Keratinocyte (primary cell): ENCODE data around the gene CGRRF1. TPM values are rescaled to one million over a fixed set of nuclear protein-coding genes. Genes with fewer than 3 reads are reported as not detected.

Source experiments
- DNase-seq: peaks from one replicate; pipeline ENCODE4 v3.0.0-alpha.2; 2011; ENCODE audit warnings: low read depth, missing footprints, low spot score
- FAIRE-seq: peaks from 2 replicates; lab custom pipeline; 2011; peaks lifted over from hg19 to GRCh38; lab: Jason Lieb, UNC
- H2AFZ ChIP-seq: 2 replicates; pipeline ENCODE4 v1.6.0; 2012; ENCODE audit warnings: low read length, control low read depth, inconsistent platforms; ENCODE audit not compliant: control insufficient read depth
- H3K27ac ChIP-seq: 2 replicates; pipeline ENCODE4 v1.5.1; 2011; ENCODE audit warnings: low read length; ENCODE audit not compliant: control insufficient read depth, insufficient read depth
- H3K27me3 ChIP-seq: 3 replicates; pipeline ENCODE4 v1.6.0; 2011; ENCODE audit warnings: low read length; ENCODE audit not compliant: control insufficient read depth, insufficient read depth; ENCODE audit errors: extremely low read depth
- H3K36me3 ChIP-seq, 2 experiments: 2 replicates in 1 of 2; 3 replicates in 1 of 2; pipeline ENCODE4 v1.5.1; 2011; ENCODE audit warnings: low read length in 2 of 2, mild to moderate bottlenecking in 1 of 2; ENCODE audit not compliant: control insufficient read depth in 2 of 2, insufficient read depth in 2 of 2; ENCODE audit errors: extremely low read depth in 1 of 2
- H3K4me1 ChIP-seq: 3 replicates; pipeline ENCODE4 v1.5.1; 2011; ENCODE audit warnings: low read length; ENCODE audit not compliant: control insufficient read depth, insufficient read depth; ENCODE audit errors: extremely low read depth
- H3K4me2 ChIP-seq: 3 replicates; pipeline ENCODE4 v1.6.0; 2011; ENCODE audit warnings: low read depth, low read length; ENCODE audit not compliant: control insufficient read depth, insufficient read depth; ENCODE audit errors: extremely low read depth
- H3K4me3 ChIP-seq, 3 experiments: fragments of 200-600 bp in 1 of 3; sonication (generic) in 1 of 3; 2 replicates in 2 of 3; 3 replicates in 1 of 3; pipeline ENCODE4 v1.5.1; 2011 to 2016; ENCODE audit warnings: low read length in 3 of 3, mild to moderate bottlenecking in 3 of 3, control low read depth in 2 of 3, inconsistent platforms in 1 of 3, low read depth in 1 of 3, mixed read lengths in 1 of 3, mixed run types in 1 of 3, moderate library complexity in 1 of 3; ENCODE audit not compliant: control insufficient read depth in 2 of 3, insufficient read depth in 2 of 3; ENCODE audit errors: extremely low read depth in 1 of 3
- H3K79me2 ChIP-seq: 2 replicates; pipeline ENCODE4 v1.6.0; 2012; ENCODE audit warnings: low read length; ENCODE audit not compliant: control insufficient read depth, insufficient read depth
- H3K9ac ChIP-seq: 3 replicates; pipeline ENCODE4 v1.6.0; 2011; ENCODE audit warnings: low read length; ENCODE audit not compliant: control insufficient read depth, insufficient read depth; ENCODE audit errors: extremely low read depth
- H3K9me1 ChIP-seq: 3 replicates; pipeline ENCODE4 v1.6.0; 2011; ENCODE audit warnings: low read length; ENCODE audit not compliant: control insufficient read depth, insufficient read depth; ENCODE audit errors: extremely low read depth
- H3K9me3 ChIP-seq: 2 replicates; pipeline ENCODE4 v1.5.1; 2012; ENCODE audit warnings: low read depth, low read length; ENCODE audit not compliant: control insufficient read depth
- H4K20me1 ChIP-seq: 3 replicates; pipeline ENCODE4 v1.6.0; 2011; ENCODE audit warnings: low read length; ENCODE audit not compliant: control insufficient read depth, insufficient read depth; ENCODE audit errors: extremely low read depth
- EZH2 ChIP-seq: IDR thresholded peaks from one replicate; pipeline ENCODE4 v1.6.1; 2012; ENCODE audit warnings: inconsistent platforms, mild to moderate bottlenecking, low read length, moderate library complexity
- dilution Hi-C: fragments of 300-500 bp; cut with MboI; formaldehyde crosslinking; loops from one replicate; pipeline ENCODE4 v1.7.0; 2020; ENCODE audit warnings: low sequenced_read_pairs; ENCODE audit not compliant: extremely low pct_ligation_motif_present
- polyA plus RNA-seq, 5 experiments: library from polyadenylated mRNA; depleted of rRNA in 3 of 5; stranded (reverse) in 3 of 5; stranded (forward) in 1 of 5; unstranded in 1 of 5; fragments of >200 nt; gene quantifications; 1 replicate in 1 of 5; 2 replicates in 3 of 5; 3 replicates in 1 of 5; pipeline versions ENCODE4 v1.2.1 to v1.2.3, GENCODE V29; 2011 to 2012; ENCODE audit warnings: missing spikeins in 2 of 5, low read depth in 1 of 5, low replicate concordance in 1 of 5
- TF ChIP-seq, protein P1 (sequence below), 3 experiments: IDR thresholded peaks in 1 of 3; conservative IDR thresholded peaks in 1 of 3; optimal IDR thresholded peaks in 1 of 3; 2 replicates in 2 of 3; 3 replicates in 1 of 3; pipeline versions ENCODE3 to v1.5.1; 2011; ENCODE audit warnings: low read length in 3 of 3, mild to moderate bottlenecking in 3 of 3, moderate library complexity in 2 of 3, control low read depth in 1 of 3, inconsistent platforms in 1 of 3; ENCODE audit not compliant: insufficient read depth in 2 of 3; ENCODE audit errors: extremely low read depth in 1 of 3

The CGRRF1 gene
- polyA plus RNA-seq, 1 donor (not counting 4 experiments of a cell fraction or from before 2014, with no cell fraction given): 19.5 TPM

DNA sequence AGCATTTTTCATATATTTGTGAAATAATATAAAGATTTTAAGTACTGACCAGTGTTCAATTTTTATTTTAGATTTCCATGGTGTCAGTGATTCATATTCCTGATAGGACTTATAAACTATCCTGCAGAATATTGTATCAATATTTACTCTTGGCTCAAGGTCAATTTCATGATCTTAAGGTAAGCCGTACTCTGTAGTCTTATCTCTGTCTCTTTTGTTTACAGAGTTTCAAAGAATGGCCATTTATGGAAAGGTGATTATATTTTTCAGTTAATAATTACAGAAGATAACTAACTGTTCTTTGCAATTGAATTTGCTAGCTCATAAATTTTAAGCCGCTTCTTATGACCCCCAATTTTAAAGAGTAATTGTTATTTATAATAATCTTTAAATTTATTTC is 27.9 kb downstream of the CGRRF1 start:
- dilution Hi-C loops: no loop called here

DNA sequence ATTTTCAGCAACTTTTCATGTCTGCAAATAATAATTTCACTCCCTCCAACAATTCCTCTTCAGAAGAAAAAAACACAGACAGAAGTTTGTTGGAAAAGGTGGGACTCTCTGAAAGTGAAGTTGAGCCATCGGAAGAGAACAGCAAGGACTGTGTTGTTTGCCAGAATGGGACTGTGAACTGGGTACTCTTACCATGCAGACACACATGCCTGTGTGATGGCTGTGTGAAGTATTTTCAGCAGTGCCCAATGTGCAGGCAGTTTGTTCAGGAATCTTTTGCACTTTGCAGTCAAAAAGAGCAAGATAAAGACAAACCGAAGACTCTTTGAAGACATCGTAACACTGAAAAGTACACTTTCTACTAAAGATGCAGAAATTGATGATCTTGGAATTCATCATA is 28.3 kb downstream of the CGRRF1 start:
- H3K9ac ChIP-seq: no peak overlapping the region
- no peak overlapping the region for H2AFZ ChIP-seq
- no peak for FAIRE-seq
- no peaks in the 10 kb centered on the region for H3K4me1 ChIP-seq
- DNase-seq: no peak
- TF ChIP-seq EZH2: no peak
- TF ChIP-seq, protein P1, sequence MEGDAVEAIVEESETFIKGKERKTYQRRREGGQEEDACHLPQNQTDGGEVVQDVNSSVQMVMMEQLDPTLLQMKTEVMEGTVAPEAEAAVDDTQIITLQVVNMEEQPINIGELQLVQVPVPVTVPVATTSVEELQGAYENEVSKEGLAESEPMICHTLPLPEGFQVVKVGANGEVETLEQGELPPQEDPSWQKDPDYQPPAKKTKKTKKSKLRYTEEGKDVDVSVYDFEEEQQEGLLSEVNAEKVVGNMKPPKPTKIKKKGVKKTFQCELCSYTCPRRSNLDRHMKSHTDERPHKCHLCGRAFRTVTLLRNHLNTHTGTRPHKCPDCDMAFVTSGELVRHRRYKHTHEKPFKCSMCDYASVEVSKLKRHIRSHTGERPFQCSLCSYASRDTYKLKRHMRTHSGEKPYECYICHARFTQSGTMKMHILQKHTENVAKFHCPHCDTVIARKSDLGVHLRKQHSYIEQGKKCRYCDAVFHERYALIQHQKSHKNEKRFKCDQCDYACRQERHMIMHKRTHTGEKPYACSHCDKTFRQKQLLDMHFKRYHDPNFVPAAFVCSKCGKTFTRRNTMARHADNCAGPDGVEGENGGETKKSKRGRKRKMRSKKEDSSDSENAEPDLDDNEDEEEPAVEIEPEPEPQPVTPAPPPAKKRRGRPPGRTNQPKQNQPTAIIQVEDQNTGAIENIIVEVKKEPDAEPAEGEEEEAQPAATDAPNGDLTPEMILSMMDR (optimal IDR thresholded peaks at IDR 0.05 in 1 of 3, IDR thresholded peaks at IDR 0.05 in 1 of 3, conservative IDR thresholded peaks at IDR 0.05 in 1 of 3; ENCODE audit: extremely low read depth in 1 of 3, insufficient read depth in 2 of 3, low read length in 3 of 3): no peak
- no peak overlapping the region for H3K4me2 ChIP-seq
- no peaks in the 10 kb centered on the region for H3K27me3 ChIP-seq
- H4K20me1 ChIP-seq: no peaks in the 10 kb centered on the region
- dilution Hi-C loops: no loop called here
- no peak overlapping the region for H3K27ac ChIP-seq
- H3K9me3 ChIP-seq: no peaks in the 10 kb centered on the region
- no peaks in the 10 kb centered on the region for H3K79me2 ChIP-seq
- no peak overlapping the region for H3K4me3 ChIP-seq
- H3K9me1 ChIP-seq: no peaks in the 10 kb centered on the region
- H3K36me3 ChIP-seq: peaks cover 3% of the 10 kb centered on the region in 2 experiments

More for the DNA sequence above, 27.9 kb downstream of the CGRRF1 start:
- no peak for TF ChIP-seq EZH2
- TF ChIP-seq, protein P1 (optimal IDR thresholded peaks at IDR 0.05 in 1 of 3, IDR thresholded peaks at IDR 0.05 in 1 of 3, conservative IDR thresholded peaks at IDR 0.05 in 1 of 3; ENCODE audit: extremely low read depth in 1 of 3, insufficient read depth in 2 of 3, low read length in 3 of 3): no peak
- Histone ChIP-seq H3K36me3 (peaks cover 3% of the 10 kb centered on the region in 2 experiments), H3K4me3 (no peak overlapping the region), H3K79me2 (no peaks in the 10 kb centered on the region), H3K4me2 (no peak overlapping the region), H3K27me3 (no peaks in the 10 kb centered on the region), H3K27ac (no peak overlapping the region), H3K9ac (no peak overlapping the region), H4K20me1 (no peaks in the 10 kb centered on the region), H3K4me1 (no peaks in the 10 kb centered on the region), H2AFZ (no peak overlapping the region), H3K9me1 (no peaks in the 10 kb centered on the region), H3K9me3 (no peaks in the 10 kb centered on the region)
- FAIRE-seq: no peak
- no peak for DNase-seq
